ENCODE results near the gene MTARC2.
"Not testable (repeated sequence)": the region's sequence is repeated elsewhere in the genome, so short reads cannot be mapped to it uniquely, and the experiment has no call there.

Gene MTARC2
- total RNA-seq, result 0 to 0.07 reads per million in 2 donors

DNA sequence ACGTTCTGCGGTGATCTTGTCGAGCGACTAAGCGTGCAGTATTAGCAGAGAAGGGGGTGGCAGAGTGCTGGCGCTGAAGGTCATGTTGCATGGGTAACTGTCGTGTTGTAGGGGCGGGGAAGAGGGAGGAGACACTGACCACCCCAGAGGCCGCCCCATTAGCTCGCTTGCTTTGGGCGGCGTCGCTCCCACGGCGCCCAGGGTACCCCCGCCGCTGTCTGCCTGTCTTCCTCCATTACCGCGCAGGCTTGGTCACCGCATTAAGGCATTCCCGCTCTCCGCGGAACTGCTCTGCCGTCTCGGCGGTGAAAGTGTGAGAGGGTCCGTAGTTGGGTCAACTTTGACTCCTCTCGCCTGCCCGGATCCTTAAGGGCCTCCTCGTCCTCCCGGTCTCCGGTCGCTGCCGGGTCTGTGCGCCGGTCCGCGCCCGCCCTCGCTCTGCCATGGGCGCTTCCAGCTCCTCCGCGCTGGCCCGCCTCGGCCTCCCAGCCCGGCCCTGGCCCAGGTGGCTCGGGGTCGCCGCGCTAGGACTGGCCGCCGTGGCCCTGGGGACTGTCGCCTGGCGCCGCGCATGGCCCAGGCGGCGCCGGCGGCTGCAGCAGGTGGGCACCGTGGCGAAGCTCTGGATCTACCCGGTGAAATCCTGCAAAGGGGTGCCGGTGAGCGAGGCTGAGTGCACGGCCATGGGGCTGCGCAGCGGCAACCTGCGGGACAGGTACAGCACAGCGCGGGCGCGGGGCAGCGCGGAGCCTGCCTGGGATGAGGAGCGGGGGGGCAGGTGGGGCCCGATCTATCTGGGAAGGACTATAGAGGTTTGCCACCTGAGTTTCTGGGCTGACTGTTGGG lies at the start of gene MTARC2:
Gene MTARC2 (plus strand): TSS at position 234 of the 846 bp plus-strand sequence. CDS start 210 bp downstream, at position 444.
- no peak for DNase-seq

DNA sequence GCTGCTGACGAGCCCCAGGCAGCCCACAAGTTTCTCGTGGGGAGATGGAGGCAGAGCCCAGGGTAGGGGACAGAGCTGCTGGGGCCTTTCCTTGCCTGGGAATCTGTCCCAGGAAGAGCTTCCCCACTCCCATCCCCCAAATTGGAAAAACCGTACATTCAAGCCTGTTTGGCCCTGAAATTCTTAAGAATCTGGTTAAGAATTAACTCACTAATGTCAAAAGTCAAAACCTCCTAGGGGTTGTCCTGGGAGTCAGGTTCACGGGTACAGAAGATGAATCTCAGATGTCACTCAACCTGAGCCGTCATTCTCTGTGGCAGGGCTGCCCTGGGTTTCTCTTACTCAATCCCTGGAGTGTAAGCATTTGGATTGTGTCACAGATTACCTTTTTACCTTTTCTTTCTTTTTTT lies 49.5 kb upstream of the MTARC2 start:
- no peak for DNase-seq

- no peak for DNase-seq
These were observed 49.1 kb upstream of the MTARC2 start for GRCh38 chr1:220699044-220699443.

DNA sequence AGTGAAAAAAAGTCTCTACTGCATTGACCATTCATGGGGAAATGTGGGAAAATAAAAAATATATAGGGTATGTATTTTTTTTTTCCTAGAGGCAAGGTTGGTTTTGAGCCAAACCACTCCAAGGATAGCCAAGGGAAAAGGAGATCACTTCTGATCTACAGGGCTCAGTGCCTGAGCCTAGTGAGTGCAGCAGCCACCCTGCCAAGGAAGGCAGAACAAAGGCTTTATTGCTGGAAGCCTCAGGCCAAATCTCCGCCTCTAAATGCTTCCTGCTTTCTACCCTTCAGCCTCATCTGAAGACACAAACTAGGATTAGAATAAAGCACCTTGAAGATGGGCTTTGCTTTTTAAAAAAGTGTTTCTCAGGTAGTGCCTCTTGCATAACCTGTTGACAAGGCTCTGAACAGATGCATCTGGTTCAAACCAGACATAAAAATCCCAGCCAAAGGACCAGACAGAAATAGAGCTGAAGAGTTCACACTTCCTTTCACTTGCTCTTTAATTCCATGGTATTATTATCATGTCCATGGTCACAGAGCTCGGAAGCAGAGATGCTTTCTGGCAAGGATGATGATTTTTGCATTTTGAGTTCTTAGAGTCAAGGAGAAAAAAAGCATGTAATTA lies 47.5 kb upstream of the MTARC2 start:
- no peak for DNase-seq

- DNase-seq, result no peak
These were observed 46.1 kb upstream of the MTARC2 start for GRCh38 chr1:220701974-220702373.

DNA sequence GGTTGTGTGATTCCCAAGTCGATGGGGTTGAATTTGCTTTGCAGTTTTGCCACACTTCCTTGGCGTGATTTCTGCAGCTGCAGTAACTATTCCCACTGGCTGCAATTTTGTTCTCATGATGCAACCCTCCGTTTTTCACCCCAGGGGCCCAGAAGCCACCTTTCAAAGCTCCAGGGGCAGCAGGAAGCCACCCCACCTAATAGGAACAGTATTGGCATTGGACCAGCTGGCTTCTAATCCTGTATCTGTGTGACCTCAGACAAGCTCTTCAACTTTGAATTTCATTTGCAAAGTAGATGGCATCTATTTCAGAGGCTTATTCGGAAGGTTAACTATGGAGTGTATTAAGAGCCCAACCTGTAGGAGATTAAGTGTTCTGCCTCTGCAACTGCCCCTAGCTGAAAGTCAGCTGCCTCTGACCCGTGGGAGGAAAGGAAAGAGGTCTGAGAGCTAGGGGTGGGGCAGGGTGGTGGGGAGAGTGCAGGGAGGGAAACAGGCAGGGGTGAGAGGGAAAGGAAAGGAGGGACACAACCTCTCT lies 45.3 kb upstream of the MTARC2 start:
- no peak for DNase-seq

DNA sequence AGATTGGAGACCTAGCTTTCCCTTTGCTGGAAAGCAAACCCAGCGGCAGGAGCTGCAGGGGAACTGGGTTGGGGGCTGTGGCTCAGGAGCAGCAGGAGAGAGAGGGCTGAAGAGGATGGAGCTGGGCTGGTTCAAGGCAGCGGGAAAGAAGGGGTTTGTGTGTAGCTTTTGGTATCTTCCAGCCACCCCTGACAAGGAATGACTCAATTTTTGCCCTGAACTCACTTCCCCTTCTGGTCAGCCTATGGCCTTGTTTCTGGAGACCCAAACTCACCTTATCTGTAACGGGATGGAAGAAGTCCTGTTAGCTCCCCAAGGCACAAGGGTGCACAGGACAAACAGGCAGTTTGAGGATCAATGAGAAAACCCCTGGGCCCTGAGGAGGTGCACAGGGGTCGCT lies 44.8 kb upstream of the MTARC2 start:
- no peak for DNase-seq

DNA sequence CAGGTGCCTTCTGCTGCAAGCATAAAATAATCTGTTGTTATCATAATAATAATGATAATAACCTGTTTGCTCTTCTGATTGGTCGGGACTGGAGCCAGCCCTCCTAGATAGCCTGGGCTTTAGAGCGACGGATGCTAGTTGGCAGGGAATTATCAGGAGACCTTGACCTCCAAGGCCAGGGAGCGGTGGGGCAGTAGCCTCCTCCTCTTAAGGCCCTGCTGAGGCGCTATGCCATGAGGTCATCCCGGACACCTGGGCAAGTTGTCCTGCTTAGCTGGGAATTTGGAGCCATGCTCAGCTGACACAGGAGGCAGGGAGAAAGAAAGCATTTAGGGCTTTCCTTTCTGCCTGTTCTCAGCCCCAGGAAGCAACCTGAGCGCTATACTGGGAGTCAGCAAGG lies 42.3 kb upstream of the MTARC2 start:
- no peak for DNase-seq

- DNase-seq, result no peak
These were observed 41.6 kb upstream of the MTARC2 start for GRCh38 chr1:220706480-220706879.

GRCh38 chr1:220707160-220707559 lies 41.0 kb upstream of the MTARC2 start:
- no peak for DNase-seq

- no peak for DNase-seq
These were observed 39.9 kb upstream of the MTARC2 start for GRCh38 chr1:220708244-220708643.

DNA sequence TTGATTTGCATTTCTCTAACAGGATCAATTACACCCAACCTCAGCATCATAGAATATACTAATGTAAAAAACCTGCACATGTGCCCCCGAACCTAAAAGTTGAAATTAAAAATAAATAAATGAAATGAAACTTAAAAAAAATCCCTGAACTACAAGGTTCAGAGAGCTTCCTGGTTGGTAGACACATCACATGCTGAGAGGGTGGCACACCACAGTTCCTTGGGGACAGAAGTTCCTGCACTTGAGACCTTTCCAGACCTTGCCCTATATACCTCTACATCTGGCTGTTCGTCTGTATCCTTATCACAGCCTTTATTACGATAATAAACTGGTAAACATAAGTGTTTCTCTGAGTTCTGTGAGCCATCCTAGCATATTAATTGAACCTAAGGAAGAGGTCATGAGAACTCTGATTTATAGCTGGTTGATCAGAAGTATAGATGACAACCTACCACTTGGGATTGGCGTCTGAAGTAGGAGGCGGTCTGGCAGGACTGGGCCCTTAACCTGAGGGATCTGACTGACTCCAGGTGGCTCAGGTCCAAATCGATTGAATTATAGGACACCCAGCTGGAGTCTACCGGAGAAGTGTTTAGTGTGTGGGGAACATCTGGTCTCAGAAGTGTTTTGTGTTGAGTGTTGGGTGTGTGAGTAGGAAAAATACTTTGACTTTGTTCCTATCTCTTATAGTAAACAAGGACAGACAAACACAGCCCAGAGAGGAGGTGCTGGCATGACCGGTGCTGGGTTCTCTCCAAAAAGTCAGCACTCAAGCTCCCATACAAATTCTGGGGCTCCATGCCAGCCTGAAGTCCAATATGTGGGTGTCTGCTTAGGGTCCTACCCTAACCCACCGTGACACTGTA lies 39.0 kb upstream of the MTARC2 start:
- DNase-seq, result no peak

GRCh38 chr1:220710333-220710732 lies 37.8 kb upstream of the MTARC2 start:
- DNase-seq, result no peak

GRCh38 chr1:220711056-220711809 lies 36.9 kb upstream of the MTARC2 start:
- no peak for DNase-seq

GRCh38 chr1:220715986-220716385 lies 32.1 kb upstream of the MTARC2 start:
- not testable (repeated sequence) for DNase-seq

GRCh38 chr1:220717800-220718640 lies 30.1 kb upstream of the MTARC2 start:
- DNase-seq, result no peak

- not testable (repeated sequence) for DNase-seq
These were observed 26.9 kb upstream of the MTARC2 start for GRCh38 chr1:220721266-220721665.

DNA sequence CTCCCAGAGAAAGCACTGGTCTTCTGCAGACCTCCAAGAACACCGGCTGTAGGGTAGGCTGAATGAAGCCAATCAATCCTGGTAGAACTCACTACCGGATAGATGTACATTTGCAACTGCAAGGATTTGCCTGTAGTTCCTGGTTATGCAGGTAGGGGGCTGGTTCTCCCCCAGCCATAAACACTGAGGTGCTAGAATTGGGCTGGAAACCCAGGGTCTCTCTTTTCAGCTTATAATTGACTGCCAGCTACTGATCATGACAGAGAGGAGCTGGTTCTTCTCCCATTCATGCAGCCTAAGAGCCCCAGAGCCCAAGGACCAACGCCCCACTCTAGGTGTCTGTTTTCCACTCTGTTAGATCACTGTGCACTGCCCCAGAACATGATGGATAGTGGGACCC lies 21.5 kb upstream of the MTARC2 start:
- no peak for DNase-seq

- DNase-seq, result no peak
These were observed 20.6 kb upstream of the MTARC2 start for GRCh38 chr1:220727519-220727918.

DNA sequence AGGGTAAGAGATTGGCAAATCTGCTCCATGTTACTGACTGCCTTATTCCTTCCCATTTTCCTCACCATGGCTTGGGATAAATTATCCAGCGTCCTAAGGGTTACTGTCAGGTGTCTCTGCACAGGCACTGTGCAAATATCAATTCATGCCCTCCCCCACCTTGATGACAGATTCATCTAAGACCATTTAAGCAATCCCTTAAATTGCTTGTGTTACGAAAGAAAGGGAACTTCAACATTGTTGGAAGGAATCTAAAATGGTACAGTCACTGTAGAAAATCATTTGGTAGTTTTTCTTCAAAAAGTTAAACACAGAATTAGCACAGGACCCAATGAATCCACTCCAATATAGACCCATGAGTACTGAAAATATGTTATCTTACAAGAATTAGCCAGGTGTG lies 17.6 kb upstream of the MTARC2 start:
- no peak for DNase-seq

- no peak for DNase-seq
These were observed 16.0 kb upstream of the MTARC2 start for GRCh38 chr1:220732137-220732536.

All from T-helper 9 cell (primary cell).